ENCODE results near the gene CD200R1.

GRCh38 chr3:112931736-112932521 lies 43.0 kb downstream of the CD200R1 start:
- TF ChIP-seq CTCF (IDR thresholded peaks at IDR 0.05) (no peak), POLR2A (IDR thresholded peaks at IDR 0.05) (no peak), EP300 (IDR thresholded peaks at IDR 0.05; ENCODE audit: low read depth) (no peak), POLR2AphosphoS5 (IDR thresholded peaks at IDR 0.05) (no peak)
